Neural cell (in vitro differentiated cells): ENCODE results near the gene SIKE1.

ENCODE experiments used
- EP300 ChIP-seq: fragments of 450-650 bp; conservative IDR thresholded peaks from 2 replicates; pipeline ENCODE4 v1.6.1; 2014; ENCODE audit warnings: antibody characterized with exemption, mild to moderate bottlenecking, moderate library complexity; ENCODE audit not compliant: poor library complexity, severe bottlenecking
- EZH2 ChIP-seq: fragments of 200-600, 300-800 bp; shearing (Covaris generic), sonication (generic); IDR thresholded peaks from 2 replicates; pipeline ENCODE4 v1.6.1; 2014; ENCODE audit warnings: antibody characterized with exemption, low read length, borderline replicate concordance, mild to moderate bottlenecking; ENCODE audit not compliant: insufficient read depth, poor library complexity, severe bottlenecking
- MXI1 ChIP-seq: fragments of 450-650 bp; conservative IDR thresholded peaks from 2 replicates; pipeline ENCODE4 v1.6.1; 2014; ENCODE audit warnings: antibody characterized with exemption, mild to moderate bottlenecking; ENCODE audit not compliant: poor library complexity, severe bottlenecking
- POLR2AphosphoS5 ChIP-seq: IDR thresholded peaks from 2 replicates; pipeline ENCODE4 v1.6.1; 2012
- RAD21 ChIP-seq: fragments of 450-650 bp; conservative IDR thresholded peaks from 2 replicates; pipeline ENCODE4 v1.6.1; 2014; ENCODE audit warnings: antibody characterized with exemption, mild to moderate bottlenecking, moderate library complexity
- SMC3 ChIP-seq: fragments of 450-650 bp; conservative IDR thresholded peaks from 2 replicates; pipeline ENCODE4 v1.6.1; 2014; ENCODE audit warnings: antibody characterized with exemption, mild to moderate bottlenecking, moderate library complexity; ENCODE audit not compliant: poor library complexity
- TAF1 ChIP-seq: IDR thresholded peaks from 2 replicates; pipeline ENCODE4 v1.6.1; 2012; ENCODE audit warnings: low read depth
- TF ChIP-seq, protein P1 (sequence below): fragments of 450-650 bp; IDR thresholded peaks from 2 replicates; pipeline ENCODE4 v1.5.1; 2014; ENCODE audit warnings: antibody characterized with exemption, mild to moderate bottlenecking, moderate library complexity; ENCODE audit not compliant: poor library complexity, severe bottlenecking
- TF ChIP-seq, protein P2 (sequence below): IDR thresholded peaks from 2 replicates; pipeline ENCODE4 v1.6.1; 2012; ENCODE audit warnings: borderline replicate concordance

DNA sequence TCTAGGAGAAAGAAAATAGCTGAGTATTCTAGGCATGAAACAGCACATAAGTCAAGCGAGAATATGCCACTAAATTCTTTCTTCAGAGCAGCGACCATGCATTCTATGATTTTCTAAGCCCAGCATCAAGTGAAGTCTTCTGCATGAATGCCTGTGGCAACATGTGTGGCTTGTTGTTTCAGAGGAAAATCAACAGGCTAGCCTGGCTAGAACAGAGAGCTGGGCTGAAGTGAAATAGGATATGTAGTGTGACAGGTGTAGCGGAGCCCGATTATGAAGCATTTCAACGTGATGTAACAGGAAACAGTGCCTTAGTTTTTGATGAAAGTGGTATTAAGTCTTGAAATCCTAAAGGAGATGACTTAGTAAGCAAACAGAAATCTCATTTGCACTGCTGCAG lies 29.7 kb downstream of the SIKE1 start:
- no peak for TF ChIP-seq TAF1
- TF ChIP-seq, protein P1, sequence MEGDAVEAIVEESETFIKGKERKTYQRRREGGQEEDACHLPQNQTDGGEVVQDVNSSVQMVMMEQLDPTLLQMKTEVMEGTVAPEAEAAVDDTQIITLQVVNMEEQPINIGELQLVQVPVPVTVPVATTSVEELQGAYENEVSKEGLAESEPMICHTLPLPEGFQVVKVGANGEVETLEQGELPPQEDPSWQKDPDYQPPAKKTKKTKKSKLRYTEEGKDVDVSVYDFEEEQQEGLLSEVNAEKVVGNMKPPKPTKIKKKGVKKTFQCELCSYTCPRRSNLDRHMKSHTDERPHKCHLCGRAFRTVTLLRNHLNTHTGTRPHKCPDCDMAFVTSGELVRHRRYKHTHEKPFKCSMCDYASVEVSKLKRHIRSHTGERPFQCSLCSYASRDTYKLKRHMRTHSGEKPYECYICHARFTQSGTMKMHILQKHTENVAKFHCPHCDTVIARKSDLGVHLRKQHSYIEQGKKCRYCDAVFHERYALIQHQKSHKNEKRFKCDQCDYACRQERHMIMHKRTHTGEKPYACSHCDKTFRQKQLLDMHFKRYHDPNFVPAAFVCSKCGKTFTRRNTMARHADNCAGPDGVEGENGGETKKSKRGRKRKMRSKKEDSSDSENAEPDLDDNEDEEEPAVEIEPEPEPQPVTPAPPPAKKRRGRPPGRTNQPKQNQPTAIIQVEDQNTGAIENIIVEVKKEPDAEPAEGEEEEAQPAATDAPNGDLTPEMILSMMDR: no peak
- TF ChIP-seq, protein P2, sequence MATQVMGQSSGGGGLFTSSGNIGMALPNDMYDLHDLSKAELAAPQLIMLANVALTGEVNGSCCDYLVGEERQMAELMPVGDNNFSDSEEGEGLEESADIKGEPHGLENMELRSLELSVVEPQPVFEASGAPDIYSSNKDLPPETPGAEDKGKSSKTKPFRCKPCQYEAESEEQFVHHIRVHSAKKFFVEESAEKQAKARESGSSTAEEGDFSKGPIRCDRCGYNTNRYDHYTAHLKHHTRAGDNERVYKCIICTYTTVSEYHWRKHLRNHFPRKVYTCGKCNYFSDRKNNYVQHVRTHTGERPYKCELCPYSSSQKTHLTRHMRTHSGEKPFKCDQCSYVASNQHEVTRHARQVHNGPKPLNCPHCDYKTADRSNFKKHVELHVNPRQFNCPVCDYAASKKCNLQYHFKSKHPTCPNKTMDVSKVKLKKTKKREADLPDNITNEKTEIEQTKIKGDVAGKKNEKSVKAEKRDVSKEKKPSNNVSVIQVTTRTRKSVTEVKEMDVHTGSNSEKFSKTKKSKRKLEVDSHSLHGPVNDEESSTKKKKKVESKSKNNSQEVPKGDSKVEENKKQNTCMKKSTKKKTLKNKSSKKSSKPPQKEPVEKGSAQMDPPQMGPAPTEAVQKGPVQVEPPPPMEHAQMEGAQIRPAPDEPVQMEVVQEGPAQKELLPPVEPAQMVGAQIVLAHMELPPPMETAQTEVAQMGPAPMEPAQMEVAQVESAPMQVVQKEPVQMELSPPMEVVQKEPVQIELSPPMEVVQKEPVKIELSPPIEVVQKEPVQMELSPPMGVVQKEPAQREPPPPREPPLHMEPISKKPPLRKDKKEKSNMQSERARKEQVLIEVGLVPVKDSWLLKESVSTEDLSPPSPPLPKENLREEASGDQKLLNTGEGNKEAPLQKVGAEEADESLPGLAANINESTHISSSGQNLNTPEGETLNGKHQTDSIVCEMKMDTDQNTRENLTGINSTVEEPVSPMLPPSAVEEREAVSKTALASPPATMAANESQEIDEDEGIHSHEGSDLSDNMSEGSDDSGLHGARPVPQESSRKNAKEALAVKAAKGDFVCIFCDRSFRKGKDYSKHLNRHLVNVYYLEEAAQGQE: no peak
- TF ChIP-seq SMC3: no peak
- no peak for TF ChIP-seq POLR2AphosphoS5
- TF ChIP-seq EP300: no peak
- no peak for TF ChIP-seq EZH2
- no peak for TF ChIP-seq RAD21
- TF ChIP-seq MXI1: no peak
